NCI-H226 (cell line): ENCODE data around the gene UIMC1.
"Not testable (repeated sequence)": the region's sequence is repeated elsewhere in the genome, so short reads cannot be mapped to it uniquely, and the experiment has no call there.

ENCODE experiments used
- DNase-seq: peaks from one replicate; pipeline ENCODE4 v3.0.0-alpha.2; 2015

Gene UIMC1

GRCh38 chr5:176881816-176882566 lies 124.6 kb downstream of the UIMC1 start:
- DNase-seq, result no peak

GRCh38 chr5:176881021-176881749 lies 125.4 kb downstream of the UIMC1 start:
- DNase-seq, result no peak

- no peak for DNase-seq
Measured at GRCh38 chr5:176880366-176881020, 126.1 kb downstream of the UIMC1 start.

DNA sequence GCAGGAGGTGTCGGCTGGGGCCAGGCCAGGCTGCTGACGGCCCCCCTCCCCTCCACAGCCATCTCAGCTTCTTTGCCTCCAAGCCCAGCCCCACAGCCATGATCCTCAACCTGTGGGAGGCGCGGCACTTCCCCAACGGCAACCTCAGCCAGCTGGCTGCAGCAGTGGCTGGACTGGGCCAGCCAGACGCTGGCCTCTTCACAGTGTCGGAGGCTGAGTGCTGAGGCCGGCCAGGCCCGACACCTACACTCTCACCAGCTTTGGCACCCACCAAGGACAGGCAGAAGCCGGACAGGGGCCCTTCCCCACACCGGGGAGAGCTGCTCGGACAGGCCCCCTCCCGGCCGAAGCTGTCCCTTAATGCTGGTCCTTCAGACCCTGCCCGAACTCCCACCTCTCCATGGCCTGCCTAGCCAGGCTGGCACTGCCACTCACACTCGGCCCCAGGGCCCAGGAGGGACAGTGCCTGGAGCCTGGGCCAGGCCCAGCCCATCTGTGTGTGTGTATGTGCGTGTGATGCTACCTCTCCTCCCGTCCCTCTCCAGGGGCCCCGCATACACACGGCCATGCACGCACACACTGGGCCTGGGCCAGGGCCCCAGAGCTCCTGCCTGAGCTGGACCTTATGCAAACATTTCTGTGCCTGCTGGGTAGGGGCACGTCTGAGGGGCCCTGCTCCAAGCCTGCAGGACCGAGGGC lies 126.8 kb downstream of the UIMC1 start:
- DNase-seq, result no peak

GRCh38 chr5:176878906-176879662 lies 127.5 kb downstream of the UIMC1 start:
- DNase-seq, result no peak

DNA sequence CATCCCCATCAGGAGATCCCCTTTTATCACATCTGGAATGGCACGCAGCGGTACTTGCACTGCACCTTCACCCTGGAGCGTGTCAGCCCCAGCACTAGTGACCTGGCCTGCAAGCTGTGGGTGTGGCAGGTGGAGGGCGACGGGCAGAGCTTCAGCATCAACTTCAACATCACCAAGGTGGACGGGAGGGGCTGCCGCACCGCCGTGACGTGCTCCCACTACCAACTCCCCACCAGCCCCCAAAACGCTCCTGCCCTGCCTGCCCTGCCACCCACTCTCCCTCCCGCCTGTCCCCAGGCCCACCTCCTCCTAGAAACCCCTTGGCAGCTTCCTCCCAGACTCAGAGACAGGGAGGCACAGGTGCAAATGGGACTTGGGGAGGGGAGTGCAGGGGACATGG lies 128.1 kb downstream of the UIMC1 start:
- DNase-seq, result no peak

GRCh38 chr5:176877793-176878331 lies 128.7 kb downstream of the UIMC1 start:
- DNase-seq, result no peak

DNA sequence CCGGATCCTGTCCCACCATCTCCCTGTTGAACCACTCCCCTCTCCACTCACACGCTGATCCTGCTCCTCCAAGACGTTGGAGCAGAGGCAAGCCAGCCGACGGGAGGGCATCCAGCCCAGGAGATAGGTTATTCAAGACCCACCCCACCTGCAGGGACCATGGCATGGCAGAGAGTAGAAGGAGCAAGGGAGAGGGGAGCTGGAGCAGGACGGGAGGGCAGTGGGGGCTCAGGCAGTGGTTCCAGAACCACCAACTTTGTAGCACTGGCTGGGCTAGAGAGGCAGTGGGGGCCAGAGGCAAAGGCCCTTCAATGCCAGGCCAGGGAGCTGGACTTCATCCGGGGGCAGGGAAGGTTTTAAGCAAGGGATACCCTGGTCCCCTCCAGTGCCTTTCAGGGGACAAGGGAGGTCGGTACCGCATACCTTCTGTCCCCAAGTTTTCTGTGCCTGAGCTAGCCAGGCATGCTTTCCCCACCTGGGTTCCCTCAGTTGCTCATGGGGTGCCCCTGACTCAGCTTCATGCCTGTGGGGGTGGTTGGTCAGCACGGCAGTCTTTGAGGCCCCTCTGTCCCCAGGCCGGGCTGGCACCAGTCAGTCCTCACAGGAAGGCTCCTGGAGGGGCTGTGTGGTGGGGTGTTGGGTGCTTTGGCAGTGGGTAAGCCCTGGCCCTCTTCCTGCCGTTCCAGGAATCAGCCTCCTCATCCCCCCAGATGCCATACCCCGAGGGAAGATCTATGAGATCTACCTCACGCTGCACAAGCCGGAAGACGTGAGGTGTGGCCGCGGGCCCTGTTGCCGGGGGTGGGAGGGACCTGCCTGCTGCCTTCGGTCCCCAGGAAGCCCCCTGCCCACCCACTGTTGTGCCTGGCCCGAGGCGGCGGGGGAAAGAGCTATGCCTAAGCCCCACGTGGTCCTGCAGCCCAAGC lies 129.8 kb downstream of the UIMC1 start:
- DNase-seq, result no peak

DNA sequence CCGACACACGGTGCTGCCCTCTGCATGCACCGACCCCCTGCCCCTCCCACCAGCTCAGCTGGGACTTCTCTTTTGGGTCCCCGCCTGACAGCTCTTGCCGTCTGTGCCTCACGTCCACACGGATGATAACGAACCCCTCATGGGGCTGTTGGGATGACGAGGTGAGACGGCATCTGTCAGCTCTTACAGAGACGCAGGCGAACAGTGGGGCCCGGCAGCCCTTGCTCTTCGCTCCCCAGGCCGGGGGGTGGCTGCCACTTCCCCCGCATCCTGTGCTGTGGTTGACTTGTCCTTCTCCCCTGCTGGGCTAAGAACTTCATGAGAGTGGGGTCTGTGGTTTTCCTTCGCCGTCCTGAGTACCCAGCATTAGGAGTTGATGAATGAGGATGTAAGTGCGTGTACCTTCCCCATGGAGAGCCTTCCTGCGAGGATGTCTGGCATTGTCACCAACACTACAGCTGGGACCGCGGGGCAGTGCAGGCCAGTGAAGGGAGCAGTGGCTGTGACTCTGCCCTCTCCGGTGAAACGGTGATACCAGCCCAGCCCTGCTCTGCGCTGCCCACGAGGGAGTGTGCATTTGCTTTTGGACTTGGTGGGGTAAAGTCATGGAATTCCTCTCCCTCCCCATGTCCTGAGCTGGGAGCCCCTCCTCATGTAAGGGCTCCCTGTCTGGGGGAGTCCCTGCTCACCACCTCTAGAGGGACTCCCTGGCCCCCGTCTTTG lies 130.6 kb downstream of the UIMC1 start:
- no peak for DNase-seq

DNA sequence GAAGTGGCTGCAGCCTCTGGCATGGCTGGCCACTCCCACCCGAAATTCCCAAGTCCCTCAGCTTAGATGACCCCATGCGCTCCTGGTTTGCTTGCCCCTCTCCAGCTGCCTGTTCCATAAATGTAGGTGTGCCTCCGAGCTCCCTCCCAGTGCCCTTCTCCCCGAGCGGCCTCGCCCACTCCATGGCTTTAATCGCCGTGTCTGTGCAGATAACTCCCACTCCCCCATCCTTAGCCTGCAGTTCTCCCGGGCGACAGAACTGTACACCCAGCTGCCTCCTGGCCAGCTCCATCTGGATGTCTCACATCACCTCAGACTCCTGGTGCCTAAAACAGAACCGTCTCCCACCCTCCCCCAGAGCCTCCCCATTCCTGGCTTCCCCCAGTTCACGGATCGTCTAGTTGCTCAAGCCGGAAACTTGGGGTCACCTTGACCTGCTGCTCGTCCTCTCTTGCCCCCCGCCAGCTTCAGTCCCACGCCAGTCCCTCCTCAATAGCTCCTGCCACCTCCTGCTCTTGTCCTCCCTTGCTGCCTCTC lies 131.5 kb downstream of the UIMC1 start:
- DNase-seq, result no peak

GRCh38 chr5:176874198-176874780 lies 132.3 kb downstream of the UIMC1 start:
- DNase-seq, result no peak

DNA sequence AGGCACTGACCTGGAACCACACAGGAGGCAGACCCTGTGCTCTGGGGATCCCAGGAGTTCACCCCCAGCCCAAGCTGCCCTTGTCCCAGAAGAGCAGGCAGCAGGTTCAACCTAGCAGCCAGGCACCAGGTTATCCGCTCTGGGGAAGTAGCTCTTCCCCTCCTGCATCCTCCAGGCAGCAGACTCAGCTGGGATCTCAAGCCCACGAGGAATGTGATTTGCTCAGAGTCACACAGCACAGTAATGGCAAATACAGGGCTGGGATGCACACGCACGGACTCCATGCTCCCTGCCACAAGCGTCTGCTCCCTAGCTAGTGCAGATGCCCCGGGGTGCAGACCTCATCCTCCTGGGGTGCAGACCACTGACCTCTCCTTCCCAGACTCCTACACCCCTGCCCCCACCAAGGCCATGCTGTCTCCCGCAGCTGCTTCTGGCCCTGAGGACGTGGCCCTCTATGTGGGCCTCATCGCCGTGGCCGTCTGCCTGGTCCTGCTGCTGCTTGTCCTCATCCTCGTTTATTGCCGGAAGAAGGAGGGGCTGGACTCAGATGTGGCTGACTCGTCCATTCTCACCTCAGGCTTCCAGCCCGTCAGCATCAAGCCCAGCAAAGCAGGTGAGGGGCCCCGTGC lies 132.9 kb downstream of the UIMC1 start:
- DNase-seq, result no peak

GRCh38 chr5:176873011-176873410 lies 133.6 kb downstream of the UIMC1 start:
- not testable (repeated sequence) for DNase-seq

GRCh38 chr5:176872586-176872985 lies 134.0 kb downstream of the UIMC1 start:
- DNase-seq, result not testable (repeated sequence)

GRCh38 chr5:176870644-176871043 lies 135.9 kb downstream of the UIMC1 start:
- not testable (repeated sequence) for DNase-seq

DNA sequence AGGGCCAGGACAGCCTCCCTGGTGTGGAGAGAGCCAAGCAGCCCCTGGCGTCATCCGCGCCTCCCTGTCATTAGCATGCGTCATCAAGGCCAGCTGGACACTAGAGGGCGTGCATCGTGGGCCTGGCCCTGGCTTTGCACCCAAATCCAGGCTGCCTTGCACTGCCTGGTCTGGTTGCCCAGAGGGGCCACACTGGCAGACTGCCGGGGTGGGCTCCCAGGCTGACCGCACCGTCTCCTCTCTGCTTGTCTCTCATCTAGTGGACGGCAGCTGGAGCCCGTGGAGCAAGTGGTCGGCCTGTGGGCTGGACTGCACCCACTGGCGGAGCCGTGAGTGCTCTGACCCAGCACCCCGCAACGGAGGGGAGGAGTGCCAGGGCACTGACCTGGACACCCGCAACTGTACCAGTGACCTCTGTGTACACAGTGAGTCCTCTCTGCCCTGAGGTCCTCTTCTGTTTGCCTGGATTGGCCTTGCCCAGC lies 136.4 kb downstream of the UIMC1 start:
- no peak for DNase-seq

- no peak for DNase-seq
Measured at GRCh38 chr5:176869501-176870109, 137.0 kb downstream of the UIMC1 start.

DNA sequence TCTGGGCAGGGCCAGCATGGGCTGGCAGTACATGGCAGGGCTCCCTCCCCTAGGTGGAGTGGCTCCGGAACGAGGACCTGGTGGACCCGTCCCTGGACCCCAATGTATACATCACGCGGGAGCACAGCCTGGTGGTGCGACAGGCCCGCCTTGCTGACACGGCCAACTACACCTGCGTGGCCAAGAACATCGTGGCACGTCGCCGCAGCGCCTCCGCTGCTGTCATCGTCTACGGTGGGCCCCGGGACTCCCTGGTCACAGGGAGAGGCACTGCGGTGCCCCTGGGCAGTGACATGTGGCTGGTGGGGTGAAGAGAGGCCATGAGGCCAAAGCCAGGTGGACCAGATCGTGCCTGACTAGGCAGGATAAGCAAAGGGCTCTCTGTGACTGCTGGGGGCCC lies 137.8 kb downstream of the UIMC1 start:
- no peak for DNase-seq

DNA sequence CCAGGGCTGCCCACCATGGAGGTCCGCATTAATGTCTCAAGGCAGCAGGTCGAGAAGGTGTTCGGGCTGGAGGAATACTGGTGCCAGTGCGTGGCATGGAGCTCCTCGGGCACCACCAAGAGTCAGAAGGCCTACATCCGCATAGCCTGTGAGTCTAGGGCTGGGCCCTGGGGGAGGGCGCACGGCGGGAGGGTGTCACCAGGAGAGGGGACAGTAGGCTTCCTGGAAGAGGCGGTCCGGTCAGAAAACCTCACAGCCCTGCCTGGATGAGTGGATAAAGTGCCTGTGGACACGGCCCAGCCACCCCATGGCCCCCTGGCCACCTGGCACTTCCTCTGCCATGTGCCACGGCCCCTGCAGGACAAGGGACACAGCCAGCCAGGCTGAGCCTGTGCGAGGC lies 138.5 kb downstream of the UIMC1 start:
- no peak for DNase-seq
